ENCODE results near the gene HDAC2.
"Not testable (repeated sequence)": the region's sequence is repeated elsewhere in the genome, so short reads cannot be mapped to it uniquely, and the experiment has no call there.

Gene HDAC2

GRCh38 chr6:113989675-113990074, 18.7 kb upstream of the HDAC2 start:
- TF ChIP-seq, protein P1, sequence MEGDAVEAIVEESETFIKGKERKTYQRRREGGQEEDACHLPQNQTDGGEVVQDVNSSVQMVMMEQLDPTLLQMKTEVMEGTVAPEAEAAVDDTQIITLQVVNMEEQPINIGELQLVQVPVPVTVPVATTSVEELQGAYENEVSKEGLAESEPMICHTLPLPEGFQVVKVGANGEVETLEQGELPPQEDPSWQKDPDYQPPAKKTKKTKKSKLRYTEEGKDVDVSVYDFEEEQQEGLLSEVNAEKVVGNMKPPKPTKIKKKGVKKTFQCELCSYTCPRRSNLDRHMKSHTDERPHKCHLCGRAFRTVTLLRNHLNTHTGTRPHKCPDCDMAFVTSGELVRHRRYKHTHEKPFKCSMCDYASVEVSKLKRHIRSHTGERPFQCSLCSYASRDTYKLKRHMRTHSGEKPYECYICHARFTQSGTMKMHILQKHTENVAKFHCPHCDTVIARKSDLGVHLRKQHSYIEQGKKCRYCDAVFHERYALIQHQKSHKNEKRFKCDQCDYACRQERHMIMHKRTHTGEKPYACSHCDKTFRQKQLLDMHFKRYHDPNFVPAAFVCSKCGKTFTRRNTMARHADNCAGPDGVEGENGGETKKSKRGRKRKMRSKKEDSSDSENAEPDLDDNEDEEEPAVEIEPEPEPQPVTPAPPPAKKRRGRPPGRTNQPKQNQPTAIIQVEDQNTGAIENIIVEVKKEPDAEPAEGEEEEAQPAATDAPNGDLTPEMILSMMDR (IDR thresholded peaks at IDR 0.05; ENCODE audit: low read depth, low read length), result no peak
- no peak overlapping the region for H3K4me3 ChIP-seq (ENCODE audit: low read depth, low read length)

- not testable (repeated sequence) for H3K4me3 ChIP-seq (ENCODE audit: low read depth, low read length)
Observed at GRCh38 chr6:113982675-113983074, 11.7 kb upstream of the HDAC2 start.

DNA sequence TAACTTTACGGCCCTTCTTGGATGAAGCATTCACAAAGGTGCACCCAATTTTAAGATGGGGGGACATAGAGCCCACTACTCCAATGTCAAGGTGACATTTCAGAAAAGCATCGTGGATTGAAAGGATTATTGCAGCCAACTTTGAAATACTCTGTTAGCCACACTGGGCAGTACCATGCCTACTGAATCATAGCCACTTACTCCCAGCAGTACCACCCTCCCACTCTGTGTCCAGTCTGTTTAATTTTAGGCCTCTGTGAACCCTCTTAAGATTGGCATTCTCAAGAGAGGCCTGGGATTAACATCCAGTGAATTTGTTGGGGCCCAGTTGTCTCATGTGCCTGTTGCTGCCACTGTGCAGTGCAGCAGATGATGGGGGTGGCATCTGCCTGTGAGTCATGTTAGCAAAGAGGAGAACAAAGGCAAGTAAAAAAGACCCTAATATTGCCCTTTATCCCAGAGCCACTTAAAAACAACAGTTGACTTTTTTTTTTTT, 11.2 kb upstream of the HDAC2 start:
- H3K4me3 ChIP-seq (ENCODE audit: low read depth, low read length), result no peak overlapping the region
- TF ChIP-seq, protein P1 (IDR thresholded peaks at IDR 0.05; ENCODE audit: low read depth, low read length), result no peak

- no peak overlapping the region for H3K4me3 ChIP-seq (ENCODE audit: low read depth, low read length)
- TF ChIP-seq, protein P1 (IDR thresholded peaks at IDR 0.05; ENCODE audit: low read depth, low read length), result peak; percentile 62
Observed at GRCh38 chr6:113980937-113981554, 10.1 kb upstream of the HDAC2 start.

DNA sequence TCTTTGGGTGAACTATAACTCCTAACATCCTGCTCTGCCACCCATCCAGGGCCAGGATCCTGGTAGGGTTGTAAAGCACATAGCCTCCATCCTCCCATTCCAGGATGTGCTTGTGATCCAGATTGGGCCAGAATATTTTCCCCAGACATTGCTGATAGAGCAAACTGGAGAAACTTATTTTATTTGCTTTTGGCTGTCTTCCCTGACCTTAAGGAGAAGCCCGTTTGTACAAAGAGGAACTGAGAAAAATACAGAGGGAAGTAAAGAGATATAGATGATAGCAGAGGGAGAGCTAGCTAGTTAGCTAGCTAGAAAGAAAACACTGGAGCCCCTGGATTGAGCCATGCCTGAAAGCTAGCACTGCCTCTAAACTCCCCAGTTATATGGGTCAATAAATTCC, 9.0 kb upstream of the HDAC2 start:
- TF ChIP-seq, protein P1 (IDR thresholded peaks at IDR 0.05; ENCODE audit: low read depth, low read length), result no peak

DNA sequence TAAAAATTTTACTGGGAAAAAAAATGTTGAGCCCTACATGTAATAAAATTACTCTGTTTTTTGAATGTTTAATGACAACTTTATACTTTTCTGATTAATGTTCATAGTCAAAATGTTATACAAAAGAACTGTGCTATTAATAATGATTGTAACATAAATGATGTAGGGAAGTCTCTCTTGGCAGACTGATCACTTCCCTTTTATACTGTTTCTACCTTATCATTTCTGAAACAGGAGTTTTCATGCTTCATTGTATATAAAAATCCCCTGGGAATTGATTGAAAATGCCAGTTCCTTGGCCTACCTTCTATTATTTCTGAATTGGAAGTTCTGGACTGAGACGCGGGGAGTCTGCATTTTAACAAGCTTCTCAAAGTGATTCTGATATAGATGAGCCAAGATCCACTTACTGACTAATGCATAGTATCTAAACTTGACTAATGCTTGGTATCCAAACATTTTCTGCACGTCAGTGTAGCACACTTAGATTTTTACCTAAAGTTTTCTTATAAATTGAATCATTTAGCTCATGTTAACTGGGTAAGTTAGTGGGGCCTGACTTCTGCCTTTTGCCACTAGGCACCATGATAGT, 7.2 kb upstream of the HDAC2 start:
- TF ChIP-seq, protein P1 (IDR thresholded peaks at IDR 0.05; ENCODE audit: low read depth, low read length), result no peak
- no peak overlapping the region for H3K4me3 ChIP-seq (ENCODE audit: low read depth, low read length)

More for the DNA sequence above, 9.0 kb upstream of the HDAC2 start:
- no peak overlapping the region for H3K4me3 ChIP-seq (ENCODE audit: low read depth, low read length)

GRCh38 chr6:113976806-113977205, 5.9 kb upstream of the HDAC2 start:
- no peak overlapping the region for H3K4me3 ChIP-seq (ENCODE audit: low read depth, low read length)
- TF ChIP-seq, protein P1 (IDR thresholded peaks at IDR 0.05; ENCODE audit: low read depth, low read length), result no peak
